Central memory CD8-positive, alpha-beta T cell (primary cell): ENCODE results near the gene SCGB2B2.
"Not testable (repeated sequence)": the region's sequence is repeated elsewhere in the genome, so short reads cannot be mapped to it uniquely, and the experiment has no call there.

ENCODE experiments used
- ATAC-seq: fragments of 150-1000 bp; cut with Tn5 transposase; replicated peaks from 2 replicates; pipeline ENCODE4 v1.10.0; 2022; ENCODE audit warnings: mild to moderate bottlenecking, moderate FRiP score, moderate number of reproducible peaks; ENCODE audit not compliant: poor library complexity, severe bottlenecking; ENCODE audit errors: extremely low read depth
- DNase-seq, 2 donors: peaks; one replicate each; pipeline ENCODE4 v3.0.0; 2021; ENCODE audit warnings: low spot score in 2 of 2
- H3K27ac Mint-ChIP-seq: one replicate; pipeline ENCODE4 v1.8.0; 2022; ENCODE audit warnings: low read depth, mild to moderate bottlenecking, moderate library complexity, mixed read lengths
- H3K27me3 Mint-ChIP-seq: one replicate; pipeline ENCODE4 v1.8.0; 2022; ENCODE audit warnings: mixed read lengths
- H3K36me3 Mint-ChIP-seq: one replicate; pipeline ENCODE4 v1.8.0; 2022; ENCODE audit warnings: mild to moderate bottlenecking, moderate library complexity, mixed read lengths; ENCODE audit not compliant: insufficient read depth
- H3K4me1 Mint-ChIP-seq: one replicate; pipeline ENCODE4 v1.8.0; 2022; ENCODE audit warnings: mixed read lengths
- H3K4me3 Mint-ChIP-seq: one replicate; pipeline ENCODE4 v1.8.0; 2022; ENCODE audit warnings: mild to moderate bottlenecking, moderate library complexity, mixed read lengths
- H3K9me3 Mint-ChIP-seq: one replicate; pipeline ENCODE4 v1.8.0; 2022; ENCODE audit warnings: mixed read lengths

SCGB2B2 gene

DNA sequence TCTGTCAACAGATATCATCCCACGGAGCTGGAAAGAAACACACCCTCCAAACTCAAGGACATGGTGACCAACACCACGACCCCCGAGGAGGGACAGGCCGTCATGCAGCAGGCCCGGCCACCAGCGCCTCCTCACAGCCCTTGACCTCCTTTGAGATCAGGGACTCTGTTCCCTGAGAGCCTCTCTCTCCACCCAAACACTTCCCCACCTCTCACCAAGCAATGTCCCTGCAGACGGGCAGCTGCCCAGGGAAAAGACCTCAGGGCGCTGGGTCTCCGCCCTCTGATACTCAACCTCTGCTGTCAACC is 10.0 kb downstream of the SCGB2B2 start:
- no peak for ATAC-seq
- no peak for DNase-seq
- H3K27me3 Mint-ChIP-seq = no peaks in the 10 kb centered on the region
- H3K4me3 Mint-ChIP-seq = peak overlapping the region; percentile 49
- H3K27ac Mint-ChIP-seq = peak overlapping the region; percentile 75
- no peaks in the 10 kb centered on the region for H3K9me3 Mint-ChIP-seq
- peaks cover 9% of the 10 kb centered on the region for H3K36me3 Mint-ChIP-seq
- peaks cover 29% of the 10 kb centered on the region for H3K4me1 Mint-ChIP-seq

DNA sequence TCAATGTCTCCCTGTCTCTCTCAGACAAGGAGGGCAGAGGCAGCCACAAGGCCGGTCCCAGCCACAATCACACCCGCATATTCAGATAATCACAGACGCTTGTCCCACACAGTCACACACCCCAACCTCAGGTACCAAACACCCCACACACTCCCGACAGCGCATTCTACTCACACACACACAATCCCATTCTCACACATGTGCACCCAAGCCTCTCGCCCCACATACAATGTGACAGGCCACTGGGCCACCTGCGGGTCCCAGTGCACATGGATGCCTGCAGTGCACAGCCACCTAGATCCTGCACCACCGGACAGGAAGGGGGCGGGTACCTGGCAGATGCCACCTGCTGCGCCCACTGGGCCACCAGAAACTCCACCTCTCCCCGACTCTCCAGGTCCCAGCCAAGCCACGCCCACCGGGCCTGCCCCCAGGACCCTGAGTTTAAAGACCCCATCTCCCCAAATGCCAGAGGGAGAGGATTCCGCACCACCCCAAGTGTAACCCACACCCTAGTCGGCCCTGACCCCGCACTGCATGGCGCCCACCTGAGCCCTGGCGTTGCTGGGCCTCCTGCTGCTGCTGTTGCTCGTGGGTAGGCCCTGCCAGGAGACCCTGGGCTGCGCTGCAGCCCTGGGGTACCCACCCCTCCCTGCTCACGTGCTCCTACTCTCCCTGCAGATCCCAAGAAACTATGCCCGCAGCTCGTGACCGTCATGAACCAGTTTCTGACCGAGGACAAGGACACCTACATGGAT is 10.6 kb downstream of the SCGB2B2 start:
- Mint-ChIP-seq H3K4me1 (peaks cover 29% of the 10 kb centered on the region), H3K27me3 (no peaks in the 10 kb centered on the region), H3K27ac (peak overlapping the region; percentile 75), H3K9me3 (no peaks in the 10 kb centered on the region), H3K4me3 (peak overlapping the region; percentile 49), H3K36me3 (peaks cover 9% of the 10 kb centered on the region)
- DNase-seq (no peak), ATAC-seq (no peak)

DNA sequence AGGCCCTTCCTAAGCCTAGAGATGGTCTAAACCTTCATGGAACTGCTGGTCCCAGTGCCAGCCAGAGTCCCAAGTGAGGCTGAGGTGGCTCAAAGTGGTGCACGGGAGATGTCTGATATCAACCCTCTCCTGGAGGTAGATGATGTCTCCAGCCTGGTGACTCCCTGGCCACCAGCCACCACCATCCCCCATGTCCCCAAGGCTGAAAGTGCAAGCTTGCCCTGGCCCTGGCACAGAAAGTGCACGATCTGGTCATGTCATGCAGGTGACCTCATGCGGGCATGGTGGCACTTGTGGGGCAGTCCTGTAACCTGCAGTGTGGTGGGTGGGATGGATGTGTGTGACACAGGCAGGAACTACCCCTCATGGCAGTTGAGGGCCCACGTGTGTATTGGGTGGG is 11.7 kb downstream of the SCGB2B2 start:
- H3K9me3 Mint-ChIP-seq, H3K36me3 Mint-ChIP-seq, H3K27ac Mint-ChIP-seq, DNase-seq, ATAC-seq, H3K27me3 Mint-ChIP-seq, H3K4me3 Mint-ChIP-seq: not testable (repeated sequence)
- H3K4me1 Mint-ChIP-seq = peaks cover 29% of the 10 kb centered on the region

DNA sequence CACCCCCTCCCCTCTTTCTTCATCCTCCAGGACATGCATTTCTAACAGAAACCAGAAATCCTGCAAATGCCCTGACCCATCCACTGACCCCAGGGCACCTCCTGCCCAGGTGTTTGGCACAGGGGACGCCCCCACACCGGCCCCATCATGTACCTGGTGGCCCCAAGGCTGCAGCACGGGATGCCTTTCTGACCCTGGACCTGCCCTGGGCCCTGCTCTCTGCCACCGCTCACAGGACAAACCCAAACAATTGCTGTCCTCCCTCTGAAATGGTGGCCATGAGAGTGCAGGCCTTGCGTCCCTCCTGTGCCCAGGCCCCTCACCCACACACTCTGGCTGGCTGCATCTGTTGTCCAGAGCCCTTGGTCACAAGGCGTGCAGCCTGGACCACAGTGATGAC is 12.1 kb downstream of the SCGB2B2 start:
- no peak overlapping the region for H3K27ac Mint-ChIP-seq
- peaks cover 29% of the 10 kb centered on the region for H3K4me1 Mint-ChIP-seq
- H3K9me3 Mint-ChIP-seq = no peaks in the 10 kb centered on the region
- DNase-seq (no peak), ATAC-seq (no peak)
- H3K36me3 Mint-ChIP-seq = peaks cover 7% of the 10 kb centered on the region
- no peak overlapping the region for H3K4me3 Mint-ChIP-seq
- H3K27me3 Mint-ChIP-seq = no peaks in the 10 kb centered on the region

DNA sequence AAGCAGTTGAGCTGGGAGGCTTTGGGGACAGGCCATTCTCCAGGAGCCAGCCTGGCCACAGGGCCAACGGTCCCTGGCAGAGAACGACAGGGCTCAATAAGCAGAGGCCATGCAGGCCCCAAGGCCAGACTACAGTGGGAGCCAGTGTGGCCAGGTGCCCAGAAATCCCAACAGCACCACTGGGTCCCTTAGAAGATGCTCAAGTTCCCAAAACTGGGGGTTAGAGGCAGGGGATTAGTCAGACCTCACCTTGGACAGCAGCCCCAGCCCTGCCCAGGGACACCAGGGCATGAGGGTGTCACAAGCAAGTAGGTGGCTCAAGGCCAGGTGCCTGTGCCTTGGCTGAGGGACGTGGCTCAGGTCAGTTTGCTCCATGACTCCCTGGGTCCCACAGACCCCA is 12.8 kb downstream of the SCGB2B2 start:
- ATAC-seq = no peak
- Mint-ChIP-seq H3K27ac (no peak overlapping the region), H3K4me1 (peaks cover 29% of the 10 kb centered on the region), H3K36me3 (peaks cover 7% of the 10 kb centered on the region), H3K4me3 (no peak overlapping the region), H3K27me3 (no peaks in the 10 kb centered on the region), H3K9me3 (no peaks in the 10 kb centered on the region)
- DNase-seq = no peak

DNA sequence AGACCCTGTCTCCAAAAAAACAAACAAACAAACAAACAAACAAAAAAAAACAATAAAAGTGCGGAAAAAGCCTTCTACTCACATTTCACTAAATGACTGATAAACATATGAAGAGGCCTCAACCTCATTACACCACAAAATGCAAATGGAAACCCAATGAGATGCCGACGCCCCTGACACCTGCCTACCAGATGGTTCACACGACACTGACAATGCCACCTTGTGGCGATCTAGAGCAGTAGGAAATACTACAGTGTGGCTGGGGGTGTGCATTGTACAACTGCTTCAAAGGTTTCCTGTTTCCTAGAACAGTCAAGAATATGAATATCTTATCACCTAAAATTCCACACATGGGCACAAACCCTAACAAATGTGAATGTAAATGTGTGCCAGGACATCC is 14.0 kb downstream of the SCGB2B2 start:
- no peaks in the 10 kb centered on the region for H3K9me3 Mint-ChIP-seq
- ATAC-seq (peak; percentile 96), DNase-seq (peak in 1 of 2 donors; percentile 36)
- no peak overlapping the region for H3K4me3 Mint-ChIP-seq
- H3K4me1 Mint-ChIP-seq = peaks cover 29% of the 10 kb centered on the region
- H3K36me3 Mint-ChIP-seq = peaks cover 7% of the 10 kb centered on the region
- H3K27ac Mint-ChIP-seq = no peak overlapping the region
- peaks cover 5% of the 10 kb centered on the region for H3K27me3 Mint-ChIP-seq

DNA sequence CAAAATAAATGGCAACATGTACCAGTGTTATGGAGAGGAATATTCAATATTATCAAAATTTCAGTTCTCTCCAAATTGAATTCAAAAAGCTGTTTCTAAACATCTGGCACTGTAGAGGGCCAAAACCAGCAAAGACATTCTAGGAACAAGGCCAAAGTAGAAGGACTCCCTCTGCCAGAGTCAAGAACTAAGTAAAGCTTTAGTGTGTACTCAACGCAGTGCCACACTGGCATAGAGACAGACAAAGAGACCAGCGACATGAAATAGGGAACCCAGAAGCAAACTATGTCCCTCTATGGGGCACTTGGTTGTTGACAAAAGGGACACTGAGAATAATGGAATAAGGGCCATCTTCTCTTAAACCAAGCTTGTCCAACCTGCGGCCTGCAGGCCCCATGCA is 15.6 kb downstream of the SCGB2B2 start:
- Mint-ChIP-seq H3K4me3 (no peak overlapping the region), H3K9me3 (no peaks in the 10 kb centered on the region), H3K27ac (no peak overlapping the region), H3K36me3 (peaks cover 3% of the 10 kb centered on the region), H3K4me1 (peaks cover 14% of the 10 kb centered on the region), H3K27me3 (peaks cover 18% of the 10 kb centered on the region)
- ATAC-seq (no peak), DNase-seq (no peak)

DNA sequence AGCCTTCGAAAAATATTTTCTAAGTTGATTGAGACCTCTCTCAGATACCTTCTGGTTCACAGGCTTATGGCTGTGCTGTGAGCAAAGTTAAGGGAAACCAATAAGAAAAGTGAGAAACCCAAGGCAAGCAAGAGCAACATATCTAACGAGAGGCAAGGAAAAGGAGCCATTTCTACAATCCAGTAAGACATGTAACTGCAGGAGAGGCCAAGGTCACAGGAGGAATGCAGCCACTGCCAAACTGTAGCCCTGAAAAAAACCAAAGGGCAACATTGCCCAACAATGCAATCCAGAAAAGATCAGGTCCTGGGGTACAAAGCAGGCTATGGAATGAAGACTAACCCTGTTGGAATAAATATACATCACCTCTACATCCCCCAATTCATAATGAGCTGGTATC is 21.3 kb downstream of the SCGB2B2 start:
- H3K4me3 Mint-ChIP-seq = no peak overlapping the region
- DNase-seq (no peak), ATAC-seq (no peak)
- peaks cover 49% of the 10 kb centered on the region for H3K27me3 Mint-ChIP-seq
- H3K4me1 Mint-ChIP-seq = no peaks in the 10 kb centered on the region
- peaks cover 5% of the 10 kb centered on the region for H3K9me3 Mint-ChIP-seq
- no peak overlapping the region for H3K27ac Mint-ChIP-seq
- no peaks in the 10 kb centered on the region for H3K36me3 Mint-ChIP-seq

DNA sequence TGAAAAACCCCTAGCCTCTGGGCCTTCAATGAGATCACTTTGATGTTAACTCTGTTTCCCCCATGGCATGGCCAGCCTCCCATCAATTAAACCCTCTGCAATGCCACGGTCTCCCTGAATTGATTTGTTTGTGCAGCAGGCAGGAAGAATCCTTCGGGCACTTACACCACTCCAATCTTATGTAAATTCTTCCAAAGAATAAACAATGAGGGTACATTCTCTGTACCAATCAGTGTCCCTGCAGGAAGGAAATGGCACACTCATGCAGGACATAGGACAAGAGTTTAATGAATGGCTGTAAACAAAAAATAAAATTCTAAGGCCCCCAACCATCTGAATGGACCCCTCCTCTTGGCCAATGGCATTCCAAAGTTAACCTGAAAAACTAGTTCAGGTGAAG is 22.2 kb downstream of the SCGB2B2 start:
- Mint-ChIP-seq H3K4me1 (no peaks in the 10 kb centered on the region), H3K9me3 (peaks cover 5% of the 10 kb centered on the region), H3K4me3 (no peak overlapping the region), H3K36me3 (no peaks in the 10 kb centered on the region), H3K27me3 (peaks cover 58% of the 10 kb centered on the region), H3K27ac (no peak overlapping the region)
- DNase-seq = no peak
- no peak for ATAC-seq

DNA sequence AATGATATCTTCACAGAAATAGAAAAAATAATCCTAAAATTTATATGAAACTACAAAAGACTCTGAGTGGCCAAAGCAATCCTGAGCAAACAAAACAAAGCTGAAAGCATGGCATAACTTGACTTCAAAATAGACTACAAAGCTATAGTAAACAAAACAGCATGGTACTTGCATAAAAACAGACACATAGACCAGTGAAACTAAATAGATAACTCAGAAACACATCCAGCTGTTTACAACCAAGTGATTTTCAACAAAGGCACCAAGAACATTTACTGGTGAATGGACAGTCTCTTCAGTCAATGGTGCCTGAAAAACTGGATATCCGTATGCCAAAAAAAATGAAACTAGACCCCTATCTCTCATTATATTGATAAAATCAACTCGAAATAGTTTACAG is 25.2 kb downstream of the SCGB2B2 start:
- no peak for ATAC-seq
- Mint-ChIP-seq H3K36me3 (no peaks in the 10 kb centered on the region), H3K27me3 (peaks cover 55% of the 10 kb centered on the region), H3K9me3 (peaks cover 5% of the 10 kb centered on the region), H3K4me3 (no peak overlapping the region), H3K27ac (no peak overlapping the region), H3K4me1 (no peaks in the 10 kb centered on the region)
- DNase-seq = no peak

DNA sequence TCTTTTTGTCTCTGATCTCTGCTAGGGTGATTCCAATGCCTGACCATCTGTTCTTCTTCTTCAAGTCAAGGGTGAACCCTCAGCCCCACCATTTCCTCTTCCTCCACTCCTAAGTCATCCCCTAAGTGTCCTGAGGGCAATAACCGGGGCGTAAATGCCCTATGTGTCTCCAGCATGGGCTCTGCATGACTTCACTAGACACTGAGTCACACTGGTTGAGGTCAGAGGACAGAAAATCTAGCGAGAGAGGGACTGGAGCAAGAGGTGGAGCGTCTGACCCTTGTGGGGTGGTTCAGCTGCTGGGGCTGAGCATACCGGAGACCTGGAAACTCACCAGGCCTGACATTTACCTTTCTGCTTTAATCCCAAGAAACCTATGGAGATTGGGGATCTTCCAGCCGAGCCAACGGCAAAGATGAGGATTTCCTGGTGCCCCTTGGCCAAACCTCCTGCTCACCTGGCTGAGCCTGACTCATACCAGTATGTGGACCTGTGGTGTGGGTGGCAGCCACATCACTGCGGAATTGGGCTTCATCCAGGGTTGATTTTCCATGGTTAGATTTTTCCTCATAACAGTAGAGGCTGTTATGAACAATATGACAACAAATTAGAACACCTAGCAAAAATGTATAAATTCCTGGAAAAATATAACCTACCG is 26.9 kb downstream of the SCGB2B2 start:
- no peak overlapping the region for H3K27ac Mint-ChIP-seq
- no peak for DNase-seq
- no peak overlapping the region for H3K4me3 Mint-ChIP-seq
- peaks cover 5% of the 10 kb centered on the region for H3K9me3 Mint-ChIP-seq
- ATAC-seq = no peak
- no peaks in the 10 kb centered on the region for H3K36me3 Mint-ChIP-seq
- no peaks in the 10 kb centered on the region for H3K4me1 Mint-ChIP-seq
- peaks cover 44% of the 10 kb centered on the region for H3K27me3 Mint-ChIP-seq

DNA sequence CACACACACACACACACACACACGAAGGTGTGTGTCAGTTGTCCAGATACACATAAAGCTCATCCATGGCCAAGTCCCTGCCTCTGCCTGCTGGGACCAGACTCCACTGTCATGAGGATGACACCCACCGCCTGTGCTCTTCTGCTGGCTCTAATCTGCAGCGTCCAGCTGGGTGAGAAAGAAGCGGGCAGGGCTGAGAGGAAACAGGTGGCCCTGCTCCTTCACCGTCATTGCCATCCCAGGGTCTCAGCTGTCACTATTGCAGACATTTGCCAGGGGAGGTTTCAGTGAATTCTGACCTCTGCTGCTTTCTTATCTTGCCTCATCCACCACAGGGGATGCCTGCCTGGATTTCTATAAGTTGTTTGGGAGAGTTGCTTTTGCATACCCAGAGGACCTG is 31.4 kb downstream of the SCGB2B2 start:
- Mint-ChIP-seq H3K36me3 (no peaks in the 10 kb centered on the region), H3K4me1 (no peaks in the 10 kb centered on the region), H3K27ac (no peak overlapping the region), H3K9me3 (no peaks in the 10 kb centered on the region), H3K27me3 (peaks cover 22% of the 10 kb centered on the region), H3K4me3 (no peak overlapping the region)
- ATAC-seq (no peak), DNase-seq (no peak)

DNA sequence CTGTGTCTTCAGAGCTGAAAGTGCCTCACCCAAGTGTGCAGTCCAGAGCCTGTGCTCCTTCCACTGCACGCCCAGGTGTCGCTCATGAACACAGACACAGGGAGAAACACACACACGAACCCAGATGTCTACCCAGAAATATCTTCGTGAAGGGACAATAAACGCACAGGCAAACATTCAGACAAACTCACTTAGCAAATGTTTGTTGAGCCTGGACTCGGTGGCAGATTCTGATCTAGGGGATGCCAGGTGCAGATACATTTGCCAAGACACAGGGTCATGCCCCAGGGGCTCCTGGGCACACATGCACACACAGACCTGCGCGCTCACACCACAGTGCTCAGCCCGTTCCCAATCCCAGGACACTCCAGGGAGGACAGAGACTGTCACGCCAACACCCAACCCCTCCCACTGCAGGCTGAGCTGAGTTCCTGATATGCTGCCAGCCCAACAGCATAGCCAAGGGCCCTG is 31.9 kb downstream of the SCGB2B2 start:
- peaks cover 17% of the 10 kb centered on the region for H3K27me3 Mint-ChIP-seq
- H3K36me3 Mint-ChIP-seq = no peaks in the 10 kb centered on the region
- H3K27ac Mint-ChIP-seq = no peak overlapping the region
- H3K4me3 Mint-ChIP-seq = no peak overlapping the region
- DNase-seq (no peak), ATAC-seq (no peak)
- H3K4me1 Mint-ChIP-seq = no peaks in the 10 kb centered on the region
- no peaks in the 10 kb centered on the region for H3K9me3 Mint-ChIP-seq
